ENCODE results near the gene AKR1B15.
A peak's percentile ranks its signal among the peaks of the same experiment; 100 is the strongest.

AKR1B15 gene

DNA sequence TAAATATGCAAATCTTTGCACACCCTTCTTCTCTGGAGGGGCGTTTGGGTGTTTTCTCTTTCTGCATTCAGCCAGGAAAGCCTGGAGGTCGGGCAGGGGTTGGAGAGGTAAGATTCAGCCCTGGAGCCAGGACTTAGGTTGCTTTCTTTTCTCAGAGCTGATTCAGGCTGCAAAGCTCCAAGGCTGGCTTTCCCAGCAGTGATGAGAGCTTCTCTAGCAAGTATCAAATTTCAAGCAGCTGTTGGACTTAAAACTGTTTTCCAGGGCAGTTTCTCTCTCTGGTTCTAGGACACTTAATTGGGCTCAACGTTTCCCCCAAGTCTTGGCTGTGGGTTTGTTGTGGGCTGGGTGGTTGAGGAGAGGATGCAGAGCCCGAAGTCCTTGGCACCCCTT lies 20.9 kb upstream of the AKR1B15 start:
- Histone ChIP-seq H3K27me3 (replicated peaks) (no peaks in the 10 kb centered on the region), H3K4me3 (ENCODE audit: low read depth, low read length) (no peak overlapping the region), H3K27ac (no peak overlapping the region), H3K36me3 (replicated peaks) (no peaks in the 10 kb centered on the region)
- TF ChIP-seq, protein P1, sequence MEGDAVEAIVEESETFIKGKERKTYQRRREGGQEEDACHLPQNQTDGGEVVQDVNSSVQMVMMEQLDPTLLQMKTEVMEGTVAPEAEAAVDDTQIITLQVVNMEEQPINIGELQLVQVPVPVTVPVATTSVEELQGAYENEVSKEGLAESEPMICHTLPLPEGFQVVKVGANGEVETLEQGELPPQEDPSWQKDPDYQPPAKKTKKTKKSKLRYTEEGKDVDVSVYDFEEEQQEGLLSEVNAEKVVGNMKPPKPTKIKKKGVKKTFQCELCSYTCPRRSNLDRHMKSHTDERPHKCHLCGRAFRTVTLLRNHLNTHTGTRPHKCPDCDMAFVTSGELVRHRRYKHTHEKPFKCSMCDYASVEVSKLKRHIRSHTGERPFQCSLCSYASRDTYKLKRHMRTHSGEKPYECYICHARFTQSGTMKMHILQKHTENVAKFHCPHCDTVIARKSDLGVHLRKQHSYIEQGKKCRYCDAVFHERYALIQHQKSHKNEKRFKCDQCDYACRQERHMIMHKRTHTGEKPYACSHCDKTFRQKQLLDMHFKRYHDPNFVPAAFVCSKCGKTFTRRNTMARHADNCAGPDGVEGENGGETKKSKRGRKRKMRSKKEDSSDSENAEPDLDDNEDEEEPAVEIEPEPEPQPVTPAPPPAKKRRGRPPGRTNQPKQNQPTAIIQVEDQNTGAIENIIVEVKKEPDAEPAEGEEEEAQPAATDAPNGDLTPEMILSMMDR (IDR thresholded peaks at IDR 0.05; ENCODE audit: low read depth, low read length, missing control alignments) = no peak
- DNase-seq = peak; percentile 64
- in situ Hi-C loops (cut with HindIII; ENCODE audit: low pct_ligation_motif_present, low sequenced_read_pairs) = no loop called here

DNA sequence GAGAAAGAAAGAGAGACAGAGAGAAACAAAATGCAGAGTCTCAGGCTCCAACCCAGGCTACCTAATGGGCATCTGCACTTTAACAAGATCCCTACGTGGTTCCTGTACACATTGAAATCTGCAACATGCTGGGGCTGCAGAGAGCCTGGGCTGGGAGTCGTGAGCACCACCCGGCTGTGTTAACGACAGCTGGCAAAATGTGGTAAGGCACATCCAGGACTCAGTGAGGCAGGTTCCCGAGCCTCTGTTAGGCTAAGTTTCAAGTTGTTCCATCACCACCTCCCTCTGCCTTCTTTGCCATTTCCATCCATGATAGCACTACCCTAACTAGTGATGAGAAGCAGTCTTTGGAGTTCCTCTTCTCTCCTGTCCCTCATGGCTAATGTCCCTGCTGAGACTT lies 20.2 kb upstream of the AKR1B15 start:
- no peak overlapping the region for H3K27ac ChIP-seq
- H3K4me3 ChIP-seq (ENCODE audit: low read depth, low read length) = no peak overlapping the region
- H3K27me3 ChIP-seq (replicated peaks) = no peaks in the 10 kb centered on the region
- no peaks in the 10 kb centered on the region for H3K36me3 ChIP-seq (replicated peaks)
- in situ Hi-C loops (cut with HindIII; ENCODE audit: low pct_ligation_motif_present, low sequenced_read_pairs) = no loop called here
- DNase-seq = no peak
- TF ChIP-seq, protein P1 (IDR thresholded peaks at IDR 0.05; ENCODE audit: low read depth, low read length, missing control alignments) = no peak

DNA sequence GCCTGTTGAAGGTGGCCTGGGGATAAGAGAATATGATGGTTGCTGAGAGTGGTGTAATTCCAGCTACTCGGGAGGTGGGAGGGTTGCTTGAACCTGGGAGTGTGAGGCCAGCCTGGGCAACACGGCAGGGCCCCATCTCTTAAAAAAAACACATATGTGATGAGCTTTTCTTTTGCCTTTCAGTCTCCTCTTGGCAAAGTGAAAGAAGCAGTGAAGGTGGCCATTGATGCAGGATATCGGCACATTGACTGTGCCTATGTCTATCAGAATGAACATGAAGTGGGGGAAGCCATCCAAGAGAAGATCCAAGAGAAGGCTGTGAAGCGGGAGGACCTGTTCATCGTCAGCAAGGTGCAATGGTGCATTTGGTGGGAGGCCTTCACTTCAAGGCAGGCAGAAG lies 18.4 kb upstream of the AKR1B15 start:
- Histone ChIP-seq H3K36me3 (replicated peaks) (no peaks in the 10 kb centered on the region), H3K27ac (no peak overlapping the region), H3K4me3 (ENCODE audit: low read depth, low read length) (no peak overlapping the region), H3K27me3 (replicated peaks) (no peaks in the 10 kb centered on the region)
- DNase-seq = no peak
- in situ Hi-C loops (cut with HindIII; ENCODE audit: low pct_ligation_motif_present, low sequenced_read_pairs) = no loop called here
- TF ChIP-seq, protein P1 (IDR thresholded peaks at IDR 0.05; ENCODE audit: low read depth, low read length, missing control alignments) = no peak

DNA sequence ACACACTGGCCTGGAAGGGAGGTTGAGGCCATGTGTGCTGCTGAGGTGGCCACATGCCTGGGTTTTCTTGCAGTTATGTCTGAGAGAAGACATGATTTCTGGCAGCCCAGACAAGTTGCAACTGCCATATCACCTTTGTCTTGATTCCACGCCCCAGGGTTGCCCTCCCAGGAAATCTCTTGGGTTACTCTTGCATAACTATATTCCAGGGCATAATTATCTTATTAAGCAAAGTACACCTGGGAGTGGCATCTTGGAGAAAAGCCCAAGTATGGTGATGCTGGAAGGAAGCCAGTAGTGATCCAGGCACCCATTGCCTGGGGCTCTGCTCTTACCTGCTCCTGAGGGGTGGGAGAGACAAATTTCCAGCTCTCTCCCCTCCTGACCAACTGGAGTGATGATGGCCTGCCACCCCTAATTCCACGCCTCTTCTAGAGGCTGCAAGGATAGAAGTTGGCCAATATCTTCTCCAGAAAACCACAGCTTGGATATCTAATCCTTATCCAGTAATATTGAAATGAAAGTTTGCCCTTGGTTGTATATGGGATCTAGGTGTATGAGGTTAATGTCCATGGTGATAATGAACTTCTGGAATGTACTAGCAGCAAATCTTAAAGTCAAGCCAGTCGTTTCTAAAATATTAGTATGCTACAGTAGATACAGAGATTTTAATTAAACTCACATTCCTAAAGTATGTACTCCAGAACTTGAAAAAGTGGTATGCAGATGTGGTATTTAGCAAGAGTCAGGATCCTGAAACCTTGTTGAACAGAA lies 16.5 kb upstream of the AKR1B15 start:
- in situ Hi-C loops (cut with HindIII; ENCODE audit: low pct_ligation_motif_present, low sequenced_read_pairs) = no loop called here
- Histone ChIP-seq H3K36me3 (replicated peaks) (no peaks in the 10 kb centered on the region), H3K27me3 (replicated peaks) (no peaks in the 10 kb centered on the region), H3K4me3 (ENCODE audit: low read depth, low read length) (no peak overlapping the region), H3K27ac (no peak overlapping the region)
- TF ChIP-seq, protein P1 (IDR thresholded peaks at IDR 0.05; ENCODE audit: low read depth, low read length, missing control alignments) = no peak
- no peak for DNase-seq

DNA sequence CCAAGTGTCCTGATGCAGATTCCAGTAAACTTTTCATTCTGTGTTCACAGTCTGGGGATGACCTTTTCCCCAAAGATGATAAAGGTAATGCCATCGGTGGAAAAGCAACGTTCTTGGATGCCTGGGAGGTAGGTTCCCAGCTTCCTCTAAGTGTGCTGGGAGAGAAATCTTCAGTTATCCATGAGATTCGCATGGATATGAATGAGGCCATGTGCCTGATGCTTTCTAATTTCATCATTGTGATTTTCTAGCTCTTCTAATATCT lies 16.0 kb upstream of the AKR1B15 start:
- no peak for DNase-seq
- Histone ChIP-seq H3K36me3 (replicated peaks) (no peaks in the 10 kb centered on the region), H3K4me3 (ENCODE audit: low read depth, low read length) (no peak overlapping the region), H3K27ac (no peak overlapping the region), H3K27me3 (replicated peaks) (no peaks in the 10 kb centered on the region)
- in situ Hi-C loops (cut with HindIII; ENCODE audit: low pct_ligation_motif_present, low sequenced_read_pairs) = no loop called here
- TF ChIP-seq, protein P1 (IDR thresholded peaks at IDR 0.05; ENCODE audit: low read depth, low read length, missing control alignments) = no peak

DNA sequence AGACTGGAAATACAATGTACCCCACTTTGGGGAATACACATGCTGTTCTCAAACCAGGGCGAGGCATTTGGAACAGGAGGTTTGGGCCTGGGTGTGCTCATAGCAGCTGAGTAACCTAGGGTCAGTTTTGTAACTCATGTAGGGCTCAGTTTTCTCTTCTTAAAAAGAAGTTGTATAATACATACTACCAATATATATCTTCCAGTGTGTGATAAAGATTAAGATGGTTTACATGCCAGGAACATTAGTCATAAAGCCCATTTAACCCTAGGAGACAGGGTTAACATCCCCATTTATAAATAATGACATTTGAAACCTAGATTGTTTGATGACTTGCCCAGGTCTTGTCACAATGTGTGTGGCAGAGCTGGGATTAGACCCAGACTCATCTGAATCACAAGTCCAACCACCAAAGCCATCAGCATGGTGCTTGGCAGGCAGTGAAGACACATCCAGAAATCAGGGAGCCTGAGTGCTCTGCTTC lies 15.6 kb upstream of the AKR1B15 start:
- DNase-seq = no peak
- TF ChIP-seq, protein P1 (IDR thresholded peaks at IDR 0.05; ENCODE audit: low read depth, low read length, missing control alignments) = no peak
- Histone ChIP-seq H3K27me3 (replicated peaks) (no peaks in the 10 kb centered on the region), H3K27ac (no peak overlapping the region), H3K36me3 (replicated peaks) (no peaks in the 10 kb centered on the region), H3K4me3 (ENCODE audit: low read depth, low read length) (no peak overlapping the region)
- in situ Hi-C loops (cut with HindIII; ENCODE audit: low pct_ligation_motif_present, low sequenced_read_pairs) = no loop called here
